A673 (cell line): ENCODE data around the gene ELOVL6. TPM values are rescaled to one million over a fixed set of nuclear protein-coding genes. Genes with fewer than 3 reads are reported as not detected.

Source experiments
- BruUV-seq: library from RNA; stranded (reverse); fragments of 400-500 nt; replicated peaks from 2 replicates; lab custom pipeline; 2021; lab: Mats Ljungman, UMichigan
- CTCF ChIA-PET: fragments of 300-600 bp; sonication (Branson Sonifier 250); formaldehyde crosslinking; loops from one replicate; lab custom pipeline; 2022; ENCODE audit warnings: antibody characterized with exemption; lab: Charles Lee
- POLR2A ChIA-PET: fragments of 300-600 bp; sonication (Branson Sonifier 250); formaldehyde crosslinking; loops from one replicate; lab custom pipeline; 2022; ENCODE audit warnings: antibody characterized with exemption; ENCODE audit not compliant: low non-redundant PET; lab: Charles Lee
- DNase-seq: peaks from one replicate; pipeline ENCODE4 v3.0.0-alpha.2; 2015; ENCODE audit warnings: low spot score
- H3K27ac ChIP-seq: fragments of 200-600 bp; sonication (generic); 2 replicates; pipeline ENCODE4 v1.5.1; 2016; ENCODE audit warnings: mixed run types, low read depth, mild to moderate bottlenecking, mixed read lengths, antibody characterized with exemption, low read length; ENCODE audit not compliant: poor library complexity, severe bottlenecking
- H3K27me3 ChIP-seq: fragments of 200-600 bp; sonication (generic); replicated peaks from 2 replicates; pipeline ENCODE4 v1.6.1; 2017; ENCODE audit warnings: mixed run types, low read depth, mild to moderate bottlenecking, mixed read lengths, antibody characterized with exemption, low read length; ENCODE audit not compliant: insufficient read depth, poor library complexity
- H3K36me3 ChIP-seq: fragments of 200-600 bp; sonication (generic); 2 replicates; pipeline ENCODE4 v1.6.1; 2016; ENCODE audit warnings: mixed run types, mild to moderate bottlenecking, mixed read lengths, antibody characterized with exemption, low read length; ENCODE audit not compliant: insufficient read depth, poor library complexity, severe bottlenecking
- H3K4me1 ChIP-seq: fragments of 200-600 bp; sonication (generic); 2 replicates; pipeline ENCODE4 v1.6.1; 2017; ENCODE audit warnings: mixed run types, mild to moderate bottlenecking, mixed read lengths, antibody characterized with exemption, low read length; ENCODE audit not compliant: insufficient read depth, poor library complexity, severe bottlenecking
- H3K4me3 ChIP-seq: fragments of 200-600 bp; sonication (generic); 2 replicates; pipeline ENCODE4 v1.5.1; 2016; ENCODE audit warnings: low read depth, mixed run types, mild to moderate bottlenecking, mixed read lengths, low read length; ENCODE audit not compliant: poor library complexity, severe bottlenecking
- H3K9me3 ChIP-seq: fragments of 200-600 bp; sonication (generic); 2 replicates; pipeline ENCODE4 v1.6.1; 2016; ENCODE audit warnings: mixed run types, low read depth, mild to moderate bottlenecking, mixed read lengths, antibody characterized with exemption, low read length; ENCODE audit not compliant: poor library complexity, severe bottlenecking
- CTCF ChIP-seq: fragments of 300-800, 200-600 bp; sonication (generic); conservative IDR thresholded peaks from 2 replicates; pipeline ENCODE4 v1.5.1; 2017; ENCODE audit warnings: low read depth, mild to moderate bottlenecking, antibody characterized with exemption, low read length, moderate library complexity, mixed read lengths
- EZH2 ChIP-seq: fragments of 200-600 bp; sonication (generic); IDR thresholded peaks from 2 replicates; pipeline ENCODE4 v1.6.1; 2017; ENCODE audit warnings: borderline replicate concordance, low read depth, mild to moderate bottlenecking, mixed read lengths, antibody characterized with exemption, low read length; ENCODE audit not compliant: poor library complexity, severe bottlenecking
- intact Hi-C: fragments of 100-400 bp; cut with micrococcal nuclease; formaldehyde crosslinking; loops from one replicate; pipeline ENCODE4 v1.10.0; 2022; ENCODE audit not compliant: unreplicated experiment
- total RNA-seq: library from RNA; stranded (reverse); gene quantifications from 2 replicates; pipeline ENCODE4 v1.2.3, GENCODE V29; 2021

ELOVL6 gene
- total RNA-seq, 1 experiment from 2014 or later = 50.0 TPM

- peaks cover 13% of the 10 kb centered on the region for H3K36me3 ChIP-seq
- no peaks in the 10 kb centered on the region for H3K27me3 ChIP-seq
- no TSS peak for BruUV-seq
- peak; percentile 42 for DNase-seq
- H3K4me3 ChIP-seq = no peak overlapping the region
- CTCF ChIA-PET = interaction anchor here (0.6 kb wide), 1 partner anchor 135 kb away, joined by 3 read pairs; no protein-coding TSS in a partner anchor
- intact Hi-C loops = no loop called here
- POLR2A ChIA-PET = no interaction called here
- H3K27ac ChIP-seq = peak overlapping the region; percentile 59
- H3K4me1 ChIP-seq = peaks cover 26% of the 10 kb centered on the region
- H3K9me3 ChIP-seq = no peaks in the 10 kb centered on the region
- TF ChIP-seq CTCF = no peak
- TF ChIP-seq EZH2 = no peak
Measured at GRCh38 chr4:110184140-110184790, 14.2 kb downstream of the ELOVL6 start.

GRCh38 chr4:110183643-110184042 lies 14.8 kb downstream of the ELOVL6 start:
- Histone ChIP-seq H3K36me3 (peaks cover 13% of the 10 kb centered on the region), H3K27ac (no peak overlapping the region), H3K27me3 (no peaks in the 10 kb centered on the region), H3K4me1 (peaks cover 26% of the 10 kb centered on the region), H3K4me3 (no peak overlapping the region), H3K9me3 (no peaks in the 10 kb centered on the region)
- ChIA-PET POLR2A (no interaction called here), CTCF (no interaction called here)
- intact Hi-C loops = no loop called here
- peak; percentile 48 for DNase-seq
- TF ChIP-seq CTCF (no peak), EZH2 (no peak)
- BruUV-seq = no TSS peak

GRCh38 chr4:110183058-110183457 lies 15.4 kb downstream of the ELOVL6 start:
- Histone ChIP-seq H3K36me3 (peaks cover 12% of the 10 kb centered on the region), H3K27ac (no peak overlapping the region), H3K9me3 (no peaks in the 10 kb centered on the region), H3K27me3 (no peaks in the 10 kb centered on the region), H3K4me3 (no peak overlapping the region), H3K4me1 (peaks cover 26% of the 10 kb centered on the region)
- POLR2A ChIA-PET = no interaction called here
- CTCF ChIA-PET = no interaction called here
- no TSS peak for BruUV-seq
- intact Hi-C loops = no loop called here
- no peak for TF ChIP-seq EZH2
- no peak for TF ChIP-seq CTCF
- DNase-seq = no peak
